Measurements from ENCODE around the gene TWIST1.

DNA sequence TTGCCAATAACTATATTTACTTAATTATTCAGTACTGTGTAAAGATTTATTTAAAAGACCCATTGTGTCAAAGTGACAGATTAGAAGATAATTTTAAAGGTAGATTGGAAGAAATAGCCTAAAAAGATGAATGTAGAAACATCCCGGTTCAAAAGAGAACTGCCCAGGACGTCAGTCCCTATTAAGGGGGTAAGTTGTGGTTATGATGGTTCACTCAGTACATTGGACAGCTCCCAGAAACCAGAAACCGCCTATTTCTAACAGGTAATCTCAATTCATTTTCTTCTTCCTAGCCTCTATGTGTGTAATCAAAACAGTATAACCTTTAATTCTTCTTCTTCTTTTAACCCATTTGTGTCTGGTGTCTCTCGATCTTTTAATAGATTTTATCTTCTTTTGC lies 29.3 kb upstream of the TWIST1 start:
- TF ChIP-seq POLR2A (IDR thresholded peaks at IDR 0.05), result no peak
- TF ChIP-seq, protein P1, sequence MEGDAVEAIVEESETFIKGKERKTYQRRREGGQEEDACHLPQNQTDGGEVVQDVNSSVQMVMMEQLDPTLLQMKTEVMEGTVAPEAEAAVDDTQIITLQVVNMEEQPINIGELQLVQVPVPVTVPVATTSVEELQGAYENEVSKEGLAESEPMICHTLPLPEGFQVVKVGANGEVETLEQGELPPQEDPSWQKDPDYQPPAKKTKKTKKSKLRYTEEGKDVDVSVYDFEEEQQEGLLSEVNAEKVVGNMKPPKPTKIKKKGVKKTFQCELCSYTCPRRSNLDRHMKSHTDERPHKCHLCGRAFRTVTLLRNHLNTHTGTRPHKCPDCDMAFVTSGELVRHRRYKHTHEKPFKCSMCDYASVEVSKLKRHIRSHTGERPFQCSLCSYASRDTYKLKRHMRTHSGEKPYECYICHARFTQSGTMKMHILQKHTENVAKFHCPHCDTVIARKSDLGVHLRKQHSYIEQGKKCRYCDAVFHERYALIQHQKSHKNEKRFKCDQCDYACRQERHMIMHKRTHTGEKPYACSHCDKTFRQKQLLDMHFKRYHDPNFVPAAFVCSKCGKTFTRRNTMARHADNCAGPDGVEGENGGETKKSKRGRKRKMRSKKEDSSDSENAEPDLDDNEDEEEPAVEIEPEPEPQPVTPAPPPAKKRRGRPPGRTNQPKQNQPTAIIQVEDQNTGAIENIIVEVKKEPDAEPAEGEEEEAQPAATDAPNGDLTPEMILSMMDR (IDR thresholded peaks at IDR 0.05 in 4 of 5, conservative IDR thresholded peaks at IDR 0.05 in 1 of 5), result no peak
